Gastrocnemius medialis (tissue), 4 donors: ENCODE data around the gene AGK.

Experiments
- CTCF ChIP-seq, 5 experiments: fragments of 450-650 bp in 3 of 5; fragments of 200-600 bp in 2 of 5; sonication (generic) in 2 of 5; IDR thresholded peaks in 4 of 5; conservative IDR thresholded peaks in 1 of 5; 1 replicate in 4 of 5; 2 replicates in 1 of 5; pipeline ENCODE4 v1.5.1; 2016 to 2019; ENCODE audit warnings: antibody characterized with exemption in 5 of 5, mild to moderate bottlenecking in 3 of 5, moderate library complexity in 3 of 5
- POLR2A ChIP-seq, 2 donors: fragments of 450-650 bp; IDR thresholded peaks; one replicate each; pipeline ENCODE4 v1.6.1; 2017; ENCODE audit warnings: antibody characterized with exemption in 2 of 2, mild to moderate bottlenecking in 2 of 2, moderate library complexity in 2 of 2

- TF ChIP-seq CTCF (IDR thresholded peaks at IDR 0.05 in 4 of 5, conservative IDR thresholded peaks at IDR 0.05 in 1 of 5) (no peak), POLR2A (IDR thresholded peaks at IDR 0.05) (no peak)
Observed at GRCh38 chr7:141577043-141577839, 26.0 kb downstream of the AGK start.
